RWPE2 (cell line): ENCODE results near the gene DMBX1.
A peak's percentile ranks its signal among the peaks of the same experiment; 100 is the strongest.

Source experiments
- ATAC-seq: fragments of 200-7000 bp; cut with Tn5 transposase; 3 replicates; pipeline ENCODE4 v1.9.1; 2021; ENCODE audit warnings: low read depth
- DNase-seq: peaks from one replicate; pipeline ENCODE4 v3.0.0-alpha.2; 2020; ENCODE audit warnings: low spot score
- H3K27ac ChIP-seq: fragments of 450-650 bp; 2 replicates; pipeline ENCODE4 v1.5.1; 2017; ENCODE audit warnings: mild to moderate bottlenecking; ENCODE audit not compliant: poor library complexity, severe bottlenecking
- H3K27me3 ChIP-seq: fragments of 250-450 bp; sonication (Bioruptor Pico); 2 replicates; pipeline ENCODE4 v1.5.1; 2021; ENCODE audit warnings: mild to moderate bottlenecking, moderate library complexity; ENCODE audit not compliant: insufficient read depth, poor library complexity, severe bottlenecking
- H3K36me3 ChIP-seq: fragments of 250-450 bp; sonication (Bioruptor Pico); 2 replicates; pipeline ENCODE4 v1.5.1; 2020; ENCODE audit warnings: low read depth, mild to moderate bottlenecking, moderate library complexity
- H3K4me1 ChIP-seq: fragments of 250-450 bp; sonication (Bioruptor Pico); 2 replicates; pipeline ENCODE4 v1.5.1; 2021; ENCODE audit warnings: mild to moderate bottlenecking, moderate library complexity; ENCODE audit not compliant: insufficient read depth, poor library complexity, severe bottlenecking
- H3K4me3 ChIP-seq: fragments of 250-450 bp; sonication (Bioruptor Pico); 2 replicates; pipeline ENCODE4 v1.5.1; 2021; ENCODE audit warnings: mild to moderate bottlenecking, moderate library complexity; ENCODE audit not compliant: severe bottlenecking
- H3K9me3 ChIP-seq: fragments of 250-450 bp; sonication (Bioruptor Pico); 2 replicates; pipeline ENCODE4 v1.5.1; 2021; ENCODE audit warnings: mild to moderate bottlenecking, moderate library complexity; ENCODE audit not compliant: severe bottlenecking
- CTCF ChIP-seq: fragments of 450-650 bp; IDR thresholded peaks from one replicate; pipeline ENCODE4 v1.5.1; 2017; ENCODE audit warnings: mild to moderate bottlenecking, moderate library complexity; ENCODE audit not compliant: poor library complexity, severe bottlenecking

Gene DMBX1

GRCh38 chr1:46521414-46521813 lies 31.8 kb downstream of the DMBX1 start:
- no peaks in the 10 kb centered on the region for H3K36me3 ChIP-seq
- no peak for TF ChIP-seq CTCF
- no peaks in the 10 kb centered on the region for H3K9me3 ChIP-seq
- no peak overlapping the region for H3K4me3 ChIP-seq
- no peaks in the 10 kb centered on the region for H3K27me3 ChIP-seq
- peaks cover 23% of the 10 kb centered on the region for H3K4me1 ChIP-seq
- peak overlapping the region; percentile 26 for H3K27ac ChIP-seq
- no peak for DNase-seq
- ATAC-seq, result no peak

- DNase-seq, result no peak
- no peak for ATAC-seq
- no peak for TF ChIP-seq CTCF
- Histone ChIP-seq H3K27ac (no peak overlapping the region), H3K4me1 (peaks cover 23% of the 10 kb centered on the region), H3K9me3 (no peaks in the 10 kb centered on the region), H3K36me3 (no peaks in the 10 kb centered on the region), H3K4me3 (no peak overlapping the region), H3K27me3 (no peaks in the 10 kb centered on the region)
Observed at GRCh38 chr1:46522184-46522968, 32.7 kb downstream of the DMBX1 start.

- ATAC-seq (no peak), DNase-seq (no peak)
- H3K4me3 ChIP-seq, result no peak overlapping the region
- no peak for TF ChIP-seq CTCF
- H3K4me1 ChIP-seq, result peaks cover 23% of the 10 kb centered on the region
- H3K27ac ChIP-seq, result no peak overlapping the region
- H3K27me3 ChIP-seq, result no peaks in the 10 kb centered on the region
- no peaks in the 10 kb centered on the region for H3K36me3 ChIP-seq
- no peaks in the 10 kb centered on the region for H3K9me3 ChIP-seq
Observed at GRCh38 chr1:46522969-46523320, 33.3 kb downstream of the DMBX1 start.

GRCh38 chr1:46523496-46524353 lies 34.1 kb downstream of the DMBX1 start:
- no peak overlapping the region for H3K4me3 ChIP-seq
- DNase-seq (no peak), ATAC-seq (no peak)
- no peak for TF ChIP-seq CTCF
- H3K27ac ChIP-seq, result no peak overlapping the region
- no peaks in the 10 kb centered on the region for H3K9me3 ChIP-seq
- H3K36me3 ChIP-seq, result no peaks in the 10 kb centered on the region
- peaks cover 23% of the 10 kb centered on the region for H3K4me1 ChIP-seq
- no peaks in the 10 kb centered on the region for H3K27me3 ChIP-seq
